ENCODE results near the gene C3orf20. TPM values are rescaled to one million over a fixed set of nuclear protein-coding genes. Genes with fewer than 3 reads are reported as not detected.

The C3orf20 gene
- polyA plus RNA-seq, 1 donor: 0.32 TPM

- DNase-seq: no peak
These were observed 139.5 kb downstream of the C3orf20 start for GRCh38 chr3:14814411-14814871.

DNA sequence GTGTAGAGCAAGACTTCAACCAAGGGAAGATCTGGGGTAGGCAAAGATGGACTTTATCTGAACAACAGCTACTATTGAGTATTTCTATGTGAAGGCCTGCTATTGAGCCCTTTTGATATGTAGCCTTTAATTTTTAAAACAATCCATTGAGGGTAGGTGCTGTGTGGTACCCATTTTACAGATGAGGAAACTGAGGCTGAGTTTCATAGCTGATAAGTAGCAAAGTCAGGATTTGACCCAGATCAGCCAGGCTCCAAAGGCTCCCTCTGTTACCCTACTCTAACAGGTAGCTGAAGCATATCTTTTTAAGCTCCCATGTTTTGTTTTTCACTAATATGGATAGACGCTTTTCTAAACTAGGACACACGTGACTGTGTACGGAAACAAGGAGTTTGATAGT lies 141.4 kb downstream of the C3orf20 start:
- DNase-seq: no peak

GRCh38 chr3:14818804-14819500 lies 144.0 kb downstream of the C3orf20 start, which contains the start of gene FGD5:
Gene FGD5, plus strand, starts transcription at chr3:14818962. Its CDS starts 110 bp downstream, at chr3:14819072.
- no peak for DNase-seq

DNA sequence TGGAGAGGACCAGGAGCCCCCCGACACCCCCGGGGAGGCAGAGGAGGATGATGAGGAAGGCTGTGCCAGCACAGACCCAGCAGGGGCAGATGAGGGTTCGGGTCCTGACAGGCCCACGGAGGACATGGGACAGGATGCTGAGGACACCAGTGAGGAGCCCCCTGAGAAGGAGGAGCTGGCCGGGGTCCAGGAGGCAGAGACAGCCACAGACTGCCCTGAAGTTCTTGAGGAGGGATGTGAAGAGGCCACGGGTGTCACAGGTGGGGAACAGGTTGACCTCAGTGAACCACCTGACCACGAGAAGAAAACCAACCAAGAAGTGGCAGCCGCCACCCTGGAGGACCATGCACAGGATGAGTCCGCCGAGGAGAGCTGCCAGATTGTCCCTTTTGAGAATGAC lies 144.7 kb downstream of the C3orf20 start:
- DNase-seq: no peak

DNA sequence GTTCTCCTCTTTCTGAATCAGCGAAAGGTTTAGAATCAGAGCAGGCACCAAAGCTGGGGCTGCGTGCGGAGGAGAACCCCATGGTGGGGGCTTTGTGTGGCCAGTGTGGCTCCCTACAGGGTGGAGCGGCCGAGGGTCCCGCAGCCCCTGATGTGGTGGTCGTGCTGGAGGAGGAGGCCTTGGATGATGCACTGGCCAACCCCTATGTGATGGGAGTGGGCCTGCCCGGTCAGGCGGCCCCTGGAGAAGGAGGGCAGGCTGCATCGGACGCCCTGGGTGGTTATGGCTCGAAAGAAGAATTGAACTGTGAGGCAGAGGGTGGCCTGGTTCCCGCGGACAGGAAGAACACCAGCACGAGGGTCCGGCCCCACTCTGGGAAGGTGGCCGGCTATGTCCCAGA lies 145.2 kb downstream of the C3orf20 start:
- DNase-seq: no peak

DNA sequence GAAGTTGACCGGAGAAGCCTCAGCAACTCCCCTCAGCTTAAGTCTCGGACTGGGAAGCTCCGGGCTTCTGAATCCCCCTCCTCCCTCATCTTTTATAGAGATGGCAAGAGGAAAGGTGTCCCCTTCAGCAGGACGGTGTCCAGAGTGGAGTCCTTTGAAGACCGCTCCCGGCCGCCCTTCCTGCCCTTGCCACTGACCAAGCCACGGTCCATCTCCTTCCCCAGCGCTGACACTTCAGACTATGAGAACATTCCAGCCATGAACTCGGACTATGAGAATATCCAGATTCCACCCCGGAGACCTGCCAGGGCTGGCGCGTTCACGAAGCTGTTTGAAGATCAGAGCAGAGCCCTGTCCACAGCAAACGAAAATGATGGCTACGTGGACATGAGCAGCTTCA lies 146.2 kb downstream of the C3orf20 start:
- no peak for DNase-seq

GRCh38 chr3:14822134-14822533 lies 147.2 kb downstream of the C3orf20 start:
- no peak for DNase-seq

Other genes starting within 250 kb of the C3orf20 start
- gene GRIP2, start 134.8 kb upstream of the C3orf20 start, polyA plus RNA-seq (ENCODE audit: insufficient read length): 1.7 TPM
- gene CCDC174, start 23.4 kb upstream of the C3orf20 start, polyA plus RNA-seq (ENCODE audit: insufficient read length): 36.8 TPM
- 20.9 TPM for gene FGD5, start 143.8 kb downstream of the C3orf20 start, polyA plus RNA-seq (ENCODE audit: insufficient read length)